ENCODE results near the gene WARS2.

WARS2 gene

DNA sequence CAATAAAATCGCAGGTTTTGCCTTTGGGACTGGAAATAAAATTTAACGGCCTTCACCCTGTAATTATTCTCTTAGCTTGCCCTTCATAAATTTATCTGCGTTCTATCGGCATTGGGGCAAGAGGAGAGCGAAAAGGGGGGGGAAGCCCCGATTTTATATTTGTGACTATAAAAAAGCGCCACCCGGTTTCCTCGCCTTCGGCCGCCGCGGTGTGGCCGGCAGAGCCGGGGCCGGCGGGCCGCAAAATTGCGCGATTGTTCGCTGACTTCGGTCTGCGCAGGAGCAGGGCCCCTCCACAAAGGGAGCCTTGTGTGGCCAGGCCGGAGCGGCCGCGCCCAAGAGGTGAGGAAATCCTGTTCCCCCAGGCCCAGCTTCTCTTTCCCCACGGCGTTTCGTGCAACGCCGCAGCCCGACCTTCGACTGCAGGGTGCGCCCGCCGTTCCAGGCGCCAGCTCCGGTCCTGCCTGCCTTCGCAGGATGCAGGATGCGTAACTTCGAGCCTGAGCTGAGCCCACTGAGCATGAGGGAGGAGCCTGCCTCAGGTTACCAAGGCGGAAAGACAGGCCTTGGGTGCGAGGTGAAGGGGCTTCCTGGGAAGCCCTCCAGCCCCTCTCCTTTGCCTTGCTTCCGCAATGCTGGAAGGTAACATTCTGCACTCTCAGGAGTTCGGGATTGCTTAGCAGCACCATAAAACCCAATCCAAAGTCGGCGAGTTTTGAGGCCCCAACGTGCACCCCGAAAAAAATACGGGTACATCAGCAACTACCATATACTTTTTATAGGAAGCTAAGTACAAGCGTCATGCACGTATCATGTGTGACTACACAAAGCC, 147.4 kb downstream of the WARS2 start:
- no peak for DNase-seq

GRCh38 chr1:118992237-118992825, 148.1 kb downstream of the WARS2 start:
- DNase-seq = no peak

DNA sequence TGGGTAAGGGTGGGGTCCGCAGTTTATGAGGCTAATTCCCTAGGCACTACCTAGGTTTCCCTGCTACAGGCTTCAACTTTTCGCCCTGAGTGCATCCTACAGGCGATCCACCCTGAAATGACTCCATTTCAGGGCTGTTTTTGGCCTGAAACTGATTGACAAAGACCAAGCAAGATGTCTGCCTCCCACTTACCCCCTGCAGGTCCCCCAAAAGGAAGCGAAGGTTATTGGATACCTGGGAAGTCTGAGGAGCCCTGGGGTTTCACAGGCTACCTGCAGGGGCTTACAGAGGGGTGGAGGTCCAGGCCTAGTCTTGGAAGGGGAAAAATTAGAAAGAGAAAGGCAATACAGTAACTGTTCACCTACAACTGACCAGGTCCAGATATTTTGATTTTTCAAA, 149.0 kb downstream of the WARS2 start:
- no peak for DNase-seq

DNA sequence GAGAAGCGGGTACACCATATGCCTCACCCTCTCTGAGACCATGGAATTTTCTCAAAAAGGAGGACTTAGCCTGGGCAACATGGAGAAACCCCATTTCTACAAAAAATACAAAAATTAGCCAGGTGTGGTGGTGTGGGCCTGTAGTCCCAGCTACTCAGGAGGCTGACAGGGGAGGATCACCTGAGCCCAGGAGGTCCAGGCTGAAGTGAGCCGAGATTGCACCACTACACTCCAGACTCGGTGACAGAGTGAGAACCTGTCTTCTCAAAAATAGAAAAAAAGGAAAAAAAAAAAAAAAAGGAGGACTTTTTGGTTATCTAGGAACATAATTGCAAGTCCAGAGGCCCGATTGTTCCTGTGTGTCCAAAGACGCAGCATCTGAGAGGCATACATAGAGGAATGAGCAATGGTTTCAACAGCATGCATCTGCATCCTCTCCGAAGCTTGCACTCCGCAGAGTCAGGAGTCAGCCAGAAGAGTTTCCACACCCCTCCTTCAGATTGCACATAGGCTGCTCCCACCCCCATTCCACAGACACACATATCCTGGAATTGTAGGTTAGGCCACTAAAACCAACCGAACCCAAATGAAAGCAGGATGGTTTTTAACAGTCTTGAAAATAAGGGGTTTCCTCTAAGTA, 149.8 kb downstream of the WARS2 start:
- DNase-seq = no peak

DNA sequence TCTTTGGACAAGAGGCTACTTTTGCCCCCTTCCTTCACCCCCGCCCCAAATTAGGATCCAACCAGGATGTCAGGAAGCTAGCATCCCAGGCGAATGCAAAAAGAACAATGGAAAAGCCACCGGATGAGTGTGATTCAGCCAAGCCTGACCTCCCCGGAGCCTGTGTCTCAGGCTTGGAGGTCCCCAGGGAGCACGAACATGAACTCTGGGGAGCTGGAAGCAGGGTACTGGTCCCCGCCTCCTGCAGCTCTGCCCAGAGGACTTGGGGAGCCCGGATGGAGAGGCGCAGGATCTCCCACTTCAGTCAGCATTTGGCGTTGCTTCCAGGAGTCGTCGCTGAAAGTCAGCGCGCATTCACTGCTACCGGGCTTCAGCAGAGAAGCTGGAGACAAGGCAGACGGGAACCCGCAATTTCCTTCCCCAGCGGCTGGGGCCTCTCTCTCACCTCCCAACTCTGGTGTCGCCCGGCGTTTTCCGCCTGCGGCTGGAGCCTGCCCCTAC, 150.5 kb downstream of the WARS2 start:
- DNase-seq = no peak

DNA sequence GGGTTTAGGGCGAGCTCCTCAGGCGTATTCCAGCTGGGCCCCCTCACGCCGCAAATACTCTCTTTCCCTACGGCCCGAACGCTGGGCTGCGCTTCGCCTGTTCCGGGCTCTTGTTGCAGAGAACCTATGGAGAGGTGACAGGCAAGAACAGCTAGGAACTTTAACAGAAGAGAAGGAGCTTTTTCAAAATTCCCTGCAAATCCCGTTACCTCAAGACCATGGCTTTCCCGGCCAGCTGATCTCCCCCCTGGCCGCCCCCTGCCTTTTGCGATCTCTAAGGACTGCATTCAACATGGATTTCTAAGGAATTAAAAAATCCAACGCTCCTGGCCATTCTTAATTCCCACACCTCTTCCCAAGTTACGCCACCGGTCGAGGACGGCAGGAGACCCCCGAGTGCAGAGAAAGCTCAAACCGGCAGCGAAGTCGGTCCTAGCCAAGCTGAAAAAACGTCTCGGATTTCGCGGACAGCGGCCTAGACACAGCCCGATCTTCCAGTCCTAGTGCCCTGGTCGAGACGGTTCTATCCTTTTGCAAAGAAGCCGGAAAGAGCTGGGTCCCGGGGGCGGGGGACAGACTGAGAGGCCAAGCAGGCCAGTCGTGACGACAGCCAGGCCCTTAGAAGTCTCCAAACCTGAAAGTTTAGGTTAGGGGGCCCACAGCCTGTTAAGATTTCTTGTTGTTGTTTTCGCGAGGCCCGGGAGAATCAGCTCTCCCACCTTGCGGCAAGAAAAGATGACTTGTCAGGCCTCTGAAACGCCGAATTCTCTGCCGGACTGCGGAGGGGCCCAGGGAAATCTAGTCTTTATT, 151.2 kb downstream of the WARS2 start:
- no peak for DNase-seq

DNA sequence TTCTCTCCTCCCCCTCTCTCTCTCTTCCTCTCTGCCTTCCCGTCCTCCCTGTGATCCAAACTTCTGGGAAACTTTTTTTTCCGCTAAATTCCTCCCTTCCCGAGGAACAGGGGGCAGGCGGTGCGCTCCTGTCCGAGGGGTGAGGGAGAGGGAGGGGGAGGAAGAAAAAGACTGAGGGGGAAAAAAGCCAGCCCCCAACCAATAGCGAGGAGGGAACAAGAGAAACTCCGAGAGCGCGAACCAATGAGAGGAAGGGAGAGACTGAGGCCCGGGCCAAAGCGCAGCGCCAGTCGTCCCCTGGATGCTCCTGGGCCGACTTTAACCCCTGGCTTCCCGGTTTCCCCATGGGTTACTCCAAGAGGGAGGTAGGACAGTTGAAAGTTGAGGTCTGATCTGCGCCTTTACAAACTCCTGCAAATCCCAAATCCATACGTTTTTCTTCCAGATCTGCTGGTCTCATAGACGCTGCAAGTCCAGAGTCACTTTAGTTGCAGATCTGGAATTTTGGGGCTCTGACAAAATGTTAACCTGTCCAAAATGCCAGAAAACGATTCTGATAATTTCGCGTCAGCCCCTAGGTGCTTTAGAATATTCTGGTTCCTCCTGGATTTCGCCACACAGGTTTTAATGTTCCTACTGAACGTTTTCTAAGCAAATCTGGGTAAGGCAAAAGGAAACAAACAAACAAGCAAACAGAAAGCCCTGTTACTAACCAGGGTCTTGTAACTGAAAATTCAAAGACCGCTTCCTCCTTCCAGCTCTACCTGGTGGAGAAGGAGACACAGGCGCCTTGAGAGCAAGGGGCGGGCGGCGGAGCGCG, 152.1 kb downstream of the WARS2 start, which contains the start of gene TBX15:
TSS of gene TBX15 (minus strand) at position 158 of the 820 bp plus-strand sequence. CDS start 548 bp downstream, outside the sequence.
- no peak for DNase-seq

DNA sequence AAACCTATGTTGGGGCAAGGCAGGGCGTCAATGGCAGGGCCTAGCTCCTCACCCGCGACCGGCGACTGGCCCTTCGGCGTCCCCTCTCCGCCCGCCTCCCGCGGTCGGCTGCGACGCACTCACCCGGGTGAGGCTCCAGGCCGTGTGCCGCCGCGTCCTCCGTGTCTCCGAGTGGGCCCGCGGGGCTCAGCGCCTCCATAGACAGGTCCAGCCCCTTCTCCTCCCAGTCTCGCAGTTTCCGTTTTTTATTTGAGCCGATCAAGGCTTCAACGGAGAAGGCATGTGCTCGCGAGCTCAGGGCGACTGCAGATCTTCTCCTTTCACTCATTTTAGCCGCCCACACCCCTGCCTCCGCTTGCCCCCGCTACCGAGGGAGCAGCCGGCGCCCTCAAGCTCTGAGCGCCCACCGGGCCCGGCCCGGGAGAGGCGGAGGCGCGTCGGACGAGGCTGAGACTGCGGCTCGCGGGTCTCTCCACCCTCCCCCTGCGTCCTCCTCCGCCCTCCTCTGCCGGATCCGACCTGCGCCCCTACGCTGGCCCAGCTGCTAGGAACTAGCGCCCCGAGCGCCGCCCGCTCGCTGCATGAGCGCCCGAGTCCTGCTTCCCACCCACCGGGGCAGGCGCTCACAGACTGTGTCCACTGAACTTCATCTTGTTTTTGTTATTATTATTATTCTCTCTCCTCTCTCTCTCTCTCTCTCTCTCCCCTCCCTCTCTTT, 152.8 kb downstream of the WARS2 start:
- DNase-seq = no peak

- no peak for DNase-seq
Measured at GRCh38 chr1:118986555-118987467, 153.6 kb downstream of the WARS2 start.

DNA sequence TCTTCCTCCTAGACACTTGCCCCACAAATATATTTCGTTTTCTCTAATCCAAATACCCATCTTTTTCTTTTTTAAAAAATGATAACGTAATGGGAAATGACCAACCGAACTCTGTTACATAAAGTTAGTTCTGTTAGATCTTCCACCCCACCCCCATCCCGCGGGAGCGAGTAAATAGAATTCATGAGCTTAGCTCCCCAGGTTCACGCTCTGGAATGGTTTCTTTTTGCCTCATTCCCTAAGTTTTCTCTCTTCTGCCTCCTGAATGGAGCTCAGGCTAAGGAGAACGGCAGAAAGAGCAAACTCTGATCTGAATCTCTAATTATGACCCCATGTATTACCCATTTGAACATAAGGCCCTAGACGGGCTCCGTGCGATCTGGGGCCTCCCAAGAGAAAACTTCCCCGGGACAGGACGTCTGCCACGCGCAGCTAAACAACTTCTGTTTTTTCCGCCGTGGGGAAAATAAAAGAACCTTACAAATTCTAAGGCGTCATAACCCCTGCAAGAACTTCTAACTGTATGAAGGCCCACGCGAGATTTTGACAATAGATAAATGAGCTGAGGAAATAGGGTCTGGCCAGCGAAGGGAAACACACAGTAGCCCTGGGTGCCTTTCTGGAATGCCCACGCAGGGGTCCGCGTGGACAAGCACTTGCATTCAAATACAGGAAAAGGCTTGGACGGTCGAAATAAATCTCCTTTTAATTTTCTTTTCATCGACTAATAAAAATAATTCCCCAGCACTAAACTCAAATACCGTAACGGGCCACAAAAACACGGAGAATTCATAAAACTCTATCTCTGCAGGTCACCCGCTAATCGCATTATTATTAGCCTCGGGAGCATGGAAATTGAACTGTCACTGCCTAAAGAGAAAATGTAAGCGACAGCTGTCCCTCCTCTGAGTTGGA, 154.6 kb downstream of the WARS2 start:
- no peak for DNase-seq

DNA sequence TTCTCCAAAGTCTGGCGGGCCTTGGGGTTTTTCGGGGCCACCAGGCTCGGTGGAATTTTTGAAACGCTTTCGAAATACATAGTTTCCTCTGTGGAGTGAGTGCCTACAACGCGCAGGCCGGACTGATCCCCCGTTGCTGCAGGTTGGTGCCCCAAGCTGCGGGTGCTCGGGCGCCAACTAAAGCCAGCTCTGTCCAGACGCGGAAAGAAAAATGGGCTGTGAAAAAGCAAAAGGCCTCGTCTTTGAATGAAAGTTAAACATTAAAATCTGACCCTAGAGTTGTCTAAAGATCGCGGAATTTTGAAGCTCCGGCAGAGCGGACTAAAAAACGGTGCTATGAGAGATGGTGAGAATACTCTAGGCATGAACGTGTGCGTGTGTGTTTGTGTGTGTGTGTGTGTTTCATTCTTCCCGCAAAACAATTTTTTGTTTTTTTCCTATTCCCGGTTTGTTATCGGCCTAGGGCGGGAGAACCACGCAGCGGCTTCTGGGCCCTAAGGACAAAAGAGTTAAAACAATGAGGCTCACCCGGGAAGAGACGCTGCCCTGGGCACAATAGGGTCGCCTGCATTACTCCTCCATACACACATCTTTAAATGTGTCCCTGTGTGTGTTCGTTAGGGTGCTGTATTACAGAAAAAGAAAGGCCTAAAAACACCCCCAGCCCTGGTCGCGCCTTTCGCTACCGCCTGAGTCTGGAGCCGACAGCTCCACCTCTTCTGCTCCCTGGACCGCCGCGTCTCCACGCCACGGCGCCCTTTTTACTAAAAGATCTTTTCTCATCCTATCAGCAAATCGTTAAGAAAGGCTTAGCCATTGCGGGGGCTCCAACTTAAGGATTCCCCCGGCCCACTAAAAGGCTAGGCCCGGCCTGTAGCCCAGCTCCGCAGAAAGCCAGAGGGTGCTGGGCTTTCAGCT, 155.5 kb downstream of the WARS2 start:
- DNase-seq = no peak

- DNase-seq = no peak
Measured at GRCh38 chr1:118984086-118984721, 156.2 kb downstream of the WARS2 start.

DNA sequence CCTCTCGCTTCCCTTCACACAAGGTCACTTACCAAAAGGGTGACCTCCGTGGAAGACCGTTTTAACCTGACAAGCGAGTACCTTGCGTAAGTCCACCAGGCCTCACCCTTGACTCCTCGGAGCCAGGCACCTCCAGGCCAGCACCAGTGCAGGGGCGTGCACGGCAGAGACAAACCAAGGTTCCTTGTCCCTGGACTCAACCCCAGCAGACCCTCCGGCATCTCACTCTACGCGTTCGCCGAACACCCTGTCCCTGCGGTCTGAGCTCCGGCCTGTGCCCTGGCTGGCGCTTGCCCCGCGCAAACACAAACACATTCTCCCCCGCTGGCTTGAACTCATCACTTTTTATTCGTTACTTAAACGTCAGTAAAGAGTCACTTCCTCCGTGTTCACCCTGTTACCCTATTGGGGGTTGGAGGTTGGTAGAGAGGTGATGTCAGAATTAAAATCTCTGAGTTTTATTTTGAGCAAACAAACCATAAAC, 156.9 kb downstream of the WARS2 start:
- no peak for DNase-seq

DNA sequence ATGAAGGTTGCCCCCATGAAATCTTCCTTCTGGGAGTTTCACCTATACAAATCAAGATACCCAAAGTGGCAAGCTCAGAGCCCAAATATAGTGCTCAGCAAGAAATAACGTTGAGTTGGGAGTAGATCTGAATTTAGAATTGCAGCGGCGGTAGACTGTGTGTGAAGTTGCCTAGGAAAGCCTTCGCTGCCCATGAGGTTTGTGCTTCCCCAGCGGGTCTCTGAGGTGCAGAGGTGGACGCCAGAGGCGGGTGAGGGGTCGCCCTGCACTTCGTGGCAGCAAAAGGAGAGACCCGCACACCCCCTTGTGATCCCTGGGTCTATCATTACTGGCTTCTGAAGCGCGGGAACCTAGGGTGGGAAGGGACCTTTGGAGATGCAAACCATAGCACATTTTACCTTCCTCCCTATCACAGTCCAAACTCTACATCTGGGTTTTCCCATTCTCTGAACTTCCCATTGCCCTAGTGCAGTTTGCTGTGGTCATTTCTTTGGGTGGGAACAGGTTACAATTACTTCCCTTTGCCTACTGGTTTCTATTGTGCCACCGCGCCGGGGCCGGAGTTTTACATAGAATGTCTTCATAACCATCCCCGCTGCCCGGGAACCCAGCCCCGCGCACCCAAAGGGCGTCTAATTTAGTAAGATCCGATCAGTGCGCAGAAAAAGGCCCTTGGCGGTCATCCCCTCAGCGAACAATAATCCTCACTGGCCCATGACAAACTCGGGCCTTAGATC, 157.5 kb downstream of the WARS2 start:
- DNase-seq = no peak

- no peak for DNase-seq
Measured at GRCh38 chr1:118982266-118982665, 158.2 kb downstream of the WARS2 start.

DNA sequence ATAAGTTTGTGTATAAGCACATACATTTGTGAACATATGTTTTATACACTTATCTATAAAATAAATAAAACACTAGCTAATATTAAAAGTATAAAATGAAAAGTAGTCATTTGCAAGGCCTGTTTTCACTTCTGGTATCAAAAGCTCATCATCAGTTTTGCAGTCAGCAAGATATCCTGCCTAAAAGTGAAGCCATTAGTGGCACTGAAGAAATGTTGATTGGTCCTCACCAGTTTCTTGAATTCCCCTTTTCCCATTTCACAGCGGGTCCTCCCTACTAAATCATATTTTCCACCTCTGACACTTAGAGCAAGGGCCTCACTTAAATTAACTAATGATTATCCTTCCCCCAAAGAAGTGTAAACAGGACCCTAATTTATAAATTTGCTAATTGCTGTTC, 159.0 kb downstream of the WARS2 start:
- no peak for DNase-seq
